Nucleus accumbens (tissue), 56 donors: ENCODE results near the gene CCDC112.
A peak's percentile ranks its signal among the peaks of the same experiment; 100 is the strongest.

Experiments used
- DNase-seq, 56 donors: peaks; one replicate each; lab custom pipeline; 2025; lab: John Stamatoyannopoulos, UW

CCDC112 gene

GRCh38 chr5:115319007-115319406 is 22.6 kb upstream of the CCDC112 start:
- no peak for DNase-seq

GRCh38 chr5:115317736-115318135 is 21.3 kb upstream of the CCDC112 start:
- DNase-seq: no peak

- DNase-seq: no peak
Observed at GRCh38 chr5:115317320-115317719, 20.9 kb upstream of the CCDC112 start.

- DNase-seq: no peak
Observed at GRCh38 chr5:115313632-115314031, 17.2 kb upstream of the CCDC112 start.

- no peak for DNase-seq
Observed at GRCh38 chr5:115313052-115313451, 16.6 kb upstream of the CCDC112 start.

- DNase-seq: no peak
Observed at GRCh38 chr5:115309751-115310370, 13.4 kb upstream of the CCDC112 start.

GRCh38 chr5:115308815-115309214 is 12.4 kb upstream of the CCDC112 start:
- no peak for DNase-seq

GRCh38 chr5:115306011-115306536 is 9.6 kb upstream of the CCDC112 start:
- DNase-seq: no peak

GRCh38 chr5:115304496-115304895 is 8.0 kb upstream of the CCDC112 start:
- DNase-seq: no peak

- no peak for DNase-seq
Observed at GRCh38 chr5:115298811-115299210, 2.4 kb upstream of the CCDC112 start.

GRCh38 chr5:115297031-115297430 is 577 bp upstream of the CCDC112 start:
- no peak for DNase-seq

GRCh38 chr5:115295777-115296123 is 704 bp downstream of the CCDC112 start:
- DNase-seq: peak in 1 of 56 donors; percentile 49

- no peak for DNase-seq
Observed at GRCh38 chr5:115291397-115291796, 5.1 kb downstream of the CCDC112 start.

- DNase-seq: no peak
Observed at GRCh38 chr5:115289104-115289503, 7.3 kb downstream of the CCDC112 start.

- DNase-seq: no peak
Observed at GRCh38 chr5:115284021-115284420, 12.4 kb downstream of the CCDC112 start.

GRCh38 chr5:115282131-115282530 is 14.3 kb downstream of the CCDC112 start:
- DNase-seq: no peak

GRCh38 chr5:115274584-115274983 is 21.9 kb downstream of the CCDC112 start:
- DNase-seq: no peak

- no peak for DNase-seq
Observed at GRCh38 chr5:115272297-115272958, 24.0 kb downstream of the CCDC112 start.

- no peak for DNase-seq
Observed at GRCh38 chr5:115271295-115272050, 25.0 kb downstream of the CCDC112 start.

GRCh38 chr5:115267617-115268016 is 28.8 kb downstream of the CCDC112 start:
- DNase-seq: no peak

GRCh38 chr5:115265220-115265619 is 31.2 kb downstream of the CCDC112 start:
- no peak for DNase-seq

GRCh38 chr5:115264786-115265185 is 31.7 kb downstream of the CCDC112 start:
- DNase-seq: no peak
